WTC11 (cell line): ENCODE data around the gene GABRE. TPM values are rescaled to one million over a fixed set of nuclear protein-coding genes. Genes with fewer than 3 reads are reported as not detected.
A peak's percentile ranks its signal among the peaks of the same experiment; 100 is the strongest.

ENCODE experiments used
- microRNA-seq: library from miRNA; unstranded; fragments of <30 nt; microRNA quantifications from one replicate; pipeline ENCODE4 v1.2.0, GENCODE V29; 2022; ENCODE audit warnings: borderline number of aligned reads
- total RNA-seq: library from RNA; stranded (reverse); gene quantifications from 3 replicates; pipeline ENCODE4 v1.2.3, GENCODE V29; 2021

Gene GABRE
- total RNA-seq, 1 experiment from 2014 or later, result 6.5 TPM

Small RNAs within 50 kb of the gene (microRNA-seq; reads per million reads assigned to microRNA genes)
- 73.0 reads per million, percentile 58 among the genes with 10 or more reads in this experiment for gene MIR224
- gene MIR452, result 168 reads per million, percentile 72 among the genes with 10 or more reads in this experiment

Other genes starting within 250 kb of the GABRE start
- not detected in 3 replicates for gene CNGA2, start 239.9 kb downstream of the GABRE start, total RNA-seq
- 3.2 to 11.4 TPM (median 11.3 TPM) in 3 replicates for gene MAGEA4, start 61.8 kb downstream of the GABRE start, total RNA-seq
- not detected in 3 replicates for gene MAGEA10, start 163.9 kb upstream of the GABRE start, total RNA-seq